Measurements from ENCODE around the gene HSH2D. TPM values are rescaled to one million over a fixed set of nuclear protein-coding genes. Genes with fewer than 3 reads are reported as not detected.

The HSH2D gene
- total and polyA plus RNA-seq, 2 of the 13 experiments (the other 11 are each of a cell fraction or from before 2014, with no cell fraction given): 0.69 to 3.2 TPM

DNA sequence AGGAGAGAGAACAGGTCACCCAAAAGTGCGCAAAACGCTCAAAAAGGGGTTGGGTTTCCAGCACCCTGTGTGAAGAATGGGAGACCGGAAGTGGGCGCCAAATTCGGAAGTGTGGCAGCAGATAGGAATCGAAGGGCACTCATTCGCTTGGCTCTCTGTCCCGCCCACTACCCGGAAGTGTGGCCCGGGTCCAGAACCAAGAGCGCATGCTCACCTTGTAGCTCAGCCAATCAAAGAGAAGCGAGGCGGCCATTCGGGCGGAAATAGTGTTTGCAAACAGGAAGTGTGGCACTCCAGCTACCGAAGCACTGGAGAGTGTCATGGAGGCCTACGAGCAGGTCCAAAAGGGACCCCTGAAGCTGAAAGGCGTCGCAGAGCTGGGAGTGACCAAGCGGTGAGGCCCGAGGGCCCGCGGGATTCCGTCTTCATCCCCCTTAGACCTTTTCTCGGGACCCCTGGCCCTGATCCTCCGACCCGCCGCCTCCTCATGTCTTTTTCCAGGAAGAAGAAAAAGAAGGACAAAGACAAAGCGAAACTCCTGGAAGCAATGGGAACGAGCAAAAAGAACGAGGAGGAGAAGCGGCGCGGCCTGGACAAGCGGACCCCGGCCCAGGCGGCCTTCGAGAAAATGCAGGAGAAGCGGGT lies 41.8 kb downstream of the HSH2D start, which contains the start of gene FAM32A (continued):
- no peak for TF ChIP-seq ZNF569 (CRISPR knock-in tag; IDR thresholded peaks at IDR 0.05; ENCODE audit: borderline replicate concordance)
- TF ChIP-seq HNRNPH1 (optimal IDR thresholded peaks at IDR 0.05; ENCODE audit: low read depth, low read length): no peak
- TF ChIP-seq ZNF598 (CRISPR knock-in tag; IDR thresholded peaks at IDR 0.05; ENCODE audit: borderline replicate concordance): no peak
- TF ChIP-seq ZNF430 (CRISPR knock-in tag; IDR thresholded peaks at IDR 0.05): no peak
- TF ChIP-seq ZNF850 (CRISPR knock-in tag; conservative IDR thresholded peaks at IDR 0.05): no peak
- no peak for TF ChIP-seq GTF3A (CRISPR knock-in tag; conservative IDR thresholded peaks at IDR 0.05)
- TF ChIP-seq KDM5B (CRISPR knock-in tag; IDR thresholded peaks at IDR 0.05; ENCODE audit: borderline replicate concordance): peak; percentile 37; the same call in 1 of the 2 replicates
- no peak for TF ChIP-seq BCL6 (CRISPR knock-in tag; IDR thresholded peaks at IDR 0.05)
- TF ChIP-seq ZFP62 (CRISPR knock-in tag; IDR thresholded peaks at IDR 0.05): no peak
- TF ChIP-seq, protein P1, sequence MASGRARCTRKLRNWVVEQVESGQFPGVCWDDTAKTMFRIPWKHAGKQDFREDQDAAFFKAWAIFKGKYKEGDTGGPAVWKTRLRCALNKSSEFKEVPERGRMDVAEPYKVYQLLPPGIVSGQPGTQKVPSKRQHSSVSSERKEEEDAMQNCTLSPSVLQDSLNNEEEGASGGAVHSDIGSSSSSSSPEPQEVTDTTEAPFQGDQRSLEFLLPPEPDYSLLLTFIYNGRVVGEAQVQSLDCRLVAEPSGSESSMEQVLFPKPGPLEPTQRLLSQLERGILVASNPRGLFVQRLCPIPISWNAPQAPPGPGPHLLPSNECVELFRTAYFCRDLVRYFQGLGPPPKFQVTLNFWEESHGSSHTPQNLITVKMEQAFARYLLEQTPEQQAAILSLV (CRISPR knock-in tag; IDR thresholded peaks at IDR 0.05; ENCODE audit: borderline replicate concordance): no peak
- TF ChIP-seq, protein P2, sequence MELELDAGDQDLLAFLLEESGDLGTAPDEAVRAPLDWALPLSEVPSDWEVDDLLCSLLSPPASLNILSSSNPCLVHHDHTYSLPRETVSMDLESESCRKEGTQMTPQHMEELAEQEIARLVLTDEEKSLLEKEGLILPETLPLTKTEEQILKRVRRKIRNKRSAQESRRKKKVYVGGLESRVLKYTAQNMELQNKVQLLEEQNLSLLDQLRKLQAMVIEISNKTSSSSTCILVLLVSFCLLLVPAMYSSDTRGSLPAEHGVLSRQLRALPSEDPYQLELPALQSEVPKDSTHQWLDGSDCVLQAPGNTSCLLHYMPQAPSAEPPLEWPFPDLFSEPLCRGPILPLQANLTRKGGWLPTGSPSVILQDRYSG (CRISPR knock-in tag; IDR thresholded peaks at IDR 0.05): peak; percentile 71; the same call in 1 of the 2 replicates
- no peak for TF ChIP-seq JARID2 (CRISPR knock-in tag; IDR thresholded peaks at IDR 0.05; ENCODE audit: insufficient replicate concordance)
- no peak for TF ChIP-seq NFKB2 (CRISPR knock-in tag; IDR thresholded peaks at IDR 0.05; ENCODE audit: borderline replicate concordance)
- TF ChIP-seq JUNB (CRISPR knock-in tag; IDR thresholded peaks at IDR 0.05; ENCODE audit: borderline replicate concordance): no peak
- TF ChIP-seq, protein P3, sequence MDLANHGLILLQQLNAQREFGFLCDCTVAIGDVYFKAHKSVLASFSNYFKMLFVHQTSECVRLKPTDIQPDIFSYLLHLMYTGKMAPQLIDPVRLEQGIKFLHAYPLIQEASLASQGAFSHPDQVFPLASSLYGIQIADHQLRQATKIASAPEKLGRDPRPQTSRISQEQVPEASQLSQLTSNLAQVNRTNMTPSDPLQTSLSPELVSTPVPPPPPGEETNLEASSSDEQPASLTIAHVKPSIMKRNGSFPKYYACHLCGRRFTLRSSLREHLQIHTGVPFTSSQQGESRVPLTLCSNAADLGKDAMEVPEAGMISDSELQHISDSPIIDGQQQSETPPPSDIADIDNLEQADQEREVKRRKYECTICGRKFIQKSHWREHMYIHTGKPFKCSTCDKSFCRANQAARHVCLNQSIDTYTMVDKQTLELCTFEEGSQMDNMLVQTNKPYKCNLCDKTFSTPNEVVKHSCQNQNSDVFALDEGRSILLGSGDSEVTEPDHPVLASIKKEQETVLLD (CRISPR knock-in tag; IDR thresholded peaks at IDR 0.05; ENCODE audit: low read depth): no peak
- no peak for TF ChIP-seq ZSCAN21 (CRISPR knock-in tag; IDR thresholded peaks at IDR 0.05; ENCODE audit: borderline replicate concordance)
- TF ChIP-seq, protein P4, sequence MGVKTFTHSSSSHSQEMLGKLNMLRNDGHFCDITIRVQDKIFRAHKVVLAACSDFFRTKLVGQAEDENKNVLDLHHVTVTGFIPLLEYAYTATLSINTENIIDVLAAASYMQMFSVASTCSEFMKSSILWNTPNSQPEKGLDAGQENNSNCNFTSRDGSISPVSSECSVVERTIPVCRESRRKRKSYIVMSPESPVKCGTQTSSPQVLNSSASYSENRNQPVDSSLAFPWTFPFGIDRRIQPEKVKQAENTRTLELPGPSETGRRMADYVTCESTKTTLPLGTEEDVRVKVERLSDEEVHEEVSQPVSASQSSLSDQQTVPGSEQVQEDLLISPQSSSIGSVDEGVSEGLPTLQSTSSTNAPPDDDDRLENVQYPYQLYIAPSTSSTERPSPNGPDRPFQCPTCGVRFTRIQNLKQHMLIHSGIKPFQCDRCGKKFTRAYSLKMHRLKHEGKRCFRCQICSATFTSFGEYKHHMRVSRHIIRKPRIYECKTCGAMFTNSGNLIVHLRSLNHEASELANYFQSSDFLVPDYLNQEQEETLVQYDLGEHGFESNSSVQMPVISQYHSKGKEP (CRISPR knock-in tag; IDR thresholded peaks at IDR 0.05): no peak
- TF ChIP-seq, protein P5, sequence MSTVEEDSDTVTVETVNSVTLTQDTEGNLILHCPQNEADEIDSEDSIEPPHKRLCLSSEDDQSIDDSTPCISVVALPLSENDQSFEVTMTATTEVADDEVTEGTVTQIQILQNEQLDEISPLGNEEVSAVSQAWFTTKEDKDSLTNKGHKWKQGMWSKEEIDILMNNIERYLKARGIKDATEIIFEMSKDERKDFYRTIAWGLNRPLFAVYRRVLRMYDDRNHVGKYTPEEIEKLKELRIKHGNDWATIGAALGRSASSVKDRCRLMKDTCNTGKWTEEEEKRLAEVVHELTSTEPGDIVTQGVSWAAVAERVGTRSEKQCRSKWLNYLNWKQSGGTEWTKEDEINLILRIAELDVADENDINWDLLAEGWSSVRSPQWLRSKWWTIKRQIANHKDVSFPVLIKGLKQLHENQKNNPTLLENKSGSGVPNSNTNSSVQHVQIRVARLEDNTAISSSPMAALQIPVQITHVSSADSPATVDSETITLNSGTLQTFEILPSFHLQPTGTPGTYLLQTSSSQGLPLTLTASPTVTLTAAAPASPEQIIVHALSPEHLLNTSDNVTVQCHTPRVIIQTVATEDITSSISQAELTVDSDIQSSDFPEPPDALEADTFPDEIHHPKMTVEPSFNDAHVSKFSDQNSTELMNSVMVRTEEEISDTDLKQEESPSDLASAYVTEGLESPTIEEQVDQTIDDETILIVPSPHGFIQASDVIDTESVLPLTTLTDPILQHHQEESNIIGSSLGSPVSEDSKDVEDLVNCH (CRISPR knock-in tag; IDR thresholded peaks at IDR 0.05): no peak
- TF ChIP-seq ZNF333 (CRISPR knock-in tag; IDR thresholded peaks at IDR 0.05; ENCODE audit: borderline replicate concordance): 0 out of 2 replicates have a peak, but pooled peaks have one; percentile 51
- TF ChIP-seq MTA3 (CRISPR knock-in tag; IDR thresholded peaks at IDR 0.05): no peak
- TF ChIP-seq ZNF335 (CRISPR knock-in tag; IDR thresholded peaks at IDR 0.05): no peak
- TF ChIP-seq PTBP1 (IDR thresholded peaks at IDR 0.05; ENCODE audit: low read depth, low read length, poor library complexity, severe bottlenecking): no peak
- no peak for TF ChIP-seq ZEB1 (IDR thresholded peaks at IDR 0.05; ENCODE audit: insufficient replicate concordance, low read depth)
